Heart left ventricle (tissue), 16 donors: ENCODE results near the gene SLCO3A1. TPM values are rescaled to one million over a fixed set of nuclear protein-coding genes. Genes with fewer than 3 reads are reported as not detected.

Experiments
- ATAC-seq, 4 donors: fragments of 200-7000 bp; cut with Tn5 transposase; one replicate each; pipeline ENCODE4 v1.9.1; 2020 to 2022; ENCODE audit warnings: moderate library complexity in 4 of 4, mild to moderate bottlenecking in 3 of 4, moderate number of reproducible peaks in 1 of 4
- DNase-seq, 5 donors: peaks; one replicate each; pipeline ENCODE4 v3.0.0-alpha.2; 2020
- H3K27ac ChIP-seq, 12 donors: fragments of 200-600 bp; sonication (generic) in 4 of 12; one replicate each; pipeline versions ENCODE4 v1.5.0 to v1.8.0; 2016 to 2022; ENCODE audit warnings: mild to moderate bottlenecking in 2 of 12
- H3K27me3 ChIP-seq, 9 donors: fragments of 200-600 bp; sonication (generic) in 2 of 9; one replicate each; pipeline versions ENCODE4 v1.5.1 to v1.8.0; 2016 to 2022; ENCODE audit warnings: mild to moderate bottlenecking in 3 of 9
- H3K36me3 ChIP-seq, 9 donors: fragments of 200-600 bp; sonication (generic) in 2 of 9; one replicate each; pipeline versions ENCODE4 v1.5.0 to v1.8.0; 2018 to 2022; ENCODE audit warnings: mild to moderate bottlenecking in 2 of 9
- H3K4me1 ChIP-seq, 12 donors: fragments of 200-600 bp; sonication (generic) in 4 of 12; one replicate each; pipeline versions ENCODE4 v1.5.0 to v1.8.0; 2016 to 2022; ENCODE audit warnings: mild to moderate bottlenecking in 3 of 12
- H3K4me3 ChIP-seq, 12 donors: fragments of 200-600 bp; sonication (generic) in 4 of 12; one replicate each; pipeline versions ENCODE4 v1.5.0 to v1.8.0; 2017 to 2022; ENCODE audit warnings: mild to moderate bottlenecking in 9 of 12, moderate library complexity in 4 of 12
- H3K9me3 ChIP-seq, 12 donors: fragments of 200-600 bp; sonication (generic) in 4 of 12; one replicate each; pipeline versions ENCODE4 v1.5.0 to v1.8.0; 2016 to 2022; ENCODE audit warnings: mild to moderate bottlenecking in 1 of 12
- CTCF ChIP-seq, 12 donors: fragments of 200-600 bp; sonication (generic) in 4 of 12; IDR thresholded peaks; one replicate each; pipeline versions ENCODE4 v1.5.0 to v1.8.0; 2018 to 2022; ENCODE audit warnings: antibody characterized with exemption in 12 of 12, mild to moderate bottlenecking in 5 of 12
- POLR2A ChIP-seq, 2 donors: fragments of 450-650 bp; IDR thresholded peaks; one replicate each; pipeline ENCODE4 v1.6.1; 2017; ENCODE audit warnings: antibody characterized with exemption in 2 of 2, mild to moderate bottlenecking in 2 of 2, moderate library complexity in 2 of 2
- WGBS, 4 donors: extraction: QIAGEN DNeasy Blood & Tissue Kit in 2 of 4; methylation state at CpG; one replicate each; pipeline versions ENCODE4 v1.1.5 to v1.1.7; 2013 to 2018; 5-methylcytosine and 5-hydroxymethylcytosine counted together
- intact Hi-C, 10 donors: fragments of 100-400 bp; cut with DNase I; formaldehyde crosslinking; loops; one replicate each; pipeline versions ENCODE4 v1.11.1 to v1.14.2; 2022
- polyA plus RNA-seq, 2 donors: library from polyadenylated mRNA; stranded (reverse); fragments of 200-250 nt; gene quantifications; one replicate each; pipeline ENCODE4 v1.2.3, GENCODE V29; 2013
- total RNA-seq, 9 donors: library from RNA; depleted of rRNA in 2 of 9; stranded (reverse); fragments of >200 nt in 2 of 9; fragmentation: NEBNext Ultra II Directional in 3 of 9; extraction: Animal tissue kit (Norgen Biotek cat#: 25700) in 3 of 9; gene quantifications; one replicate each; pipeline versions ENCODE4 v1.1.0 to v1.2.4, GENCODE V29; 2016 to 2023
- donor health status: ischemic (EF 13 %, LVEDD 7.1; RV severe dilation, severe dysfunction).
- donor health status: healthy with polysubstance abuse.
- donor health status: DM: no; HTN: yes; CAD: no.
- donor health status: DM: no; HTN: no; CAD: no.
- donor health status: ischemic (EF 25% LVEDD 6.9; RV normal size, moderate dysfunction).
- donor health status: ischemic (EF 25% LVEDD 5.7; RV mildly dilated, moderate dysfunction).
- donor health status: healthy.
- donor health status: DM: yes; HTN: yes; CAD: no.
- donor health status: ischemic (EF 35%, LVEDD 5.7; RV mildly dilated, moderate dysfunction).
- donor health status: nonischemic (EF 11% LVEDD 7.7; RV severe dilation, severe dysfunction).
- donor health status: DM: yes; HTN: yes; CAD: no.
- donor health status: PGD.
- donor health status: ischemic (EF 29% LVEDD 5.4; RV normal size, mild dysfunction).
- donor health status: nonischemic (EF 23%, LVEDD 6.1; RV moderate dilation, normal function).

SLCO3A1 gene
- total and polyA plus RNA-seq, 11 donors = 26.3 to 64.2 (median 50.2) TPM

- Histone ChIP-seq H3K9me3 (no peaks in the 10 kb centered on the region), H3K27ac (peak overlapping the region in 1 of 12 donors; percentile 8)
Measured at GRCh38 chr15:92048739-92049138, 195.2 kb downstream of the SLCO3A1 start.

GRCh38 chr15:92049290-92049989 is 195.9 kb downstream of the SLCO3A1 start:
- intact Hi-C loops = no loop called here
- WGBS, 4 donors = 58 to 63% (median 61%) methylated on average over 10 of the region's 10 CpGs
- no peak overlapping the region for H3K4me3 ChIP-seq
- H3K4me1 ChIP-seq = peaks cover 0 to 43% (median 23%) of the 10 kb centered on the region in 12 donors
- DNase-seq (no peak), ATAC-seq (peak in 2 of 4 donors; percentile 41 to 68)
- H3K27ac ChIP-seq = peak overlapping the region in 5 of 12 donors; percentile 8 to 52 (median 31)
- no peaks in the 10 kb centered on the region for H3K9me3 ChIP-seq
- no peaks in the 10 kb centered on the region for H3K36me3 ChIP-seq
- TF ChIP-seq POLR2A (IDR thresholded peaks at IDR 0.05) (no peak), CTCF (IDR thresholded peaks at IDR 0.05) (no peak)
- no peaks in the 10 kb centered on the region for H3K27me3 ChIP-seq

More at GRCh38 chr15:92048739-92049138, 195.2 kb downstream of the SLCO3A1 start:
- no peak for ATAC-seq
- intact Hi-C loops = no loop called here
- Histone ChIP-seq H3K4me3 (no peak overlapping the region), H3K36me3 (no peaks in the 10 kb centered on the region), H3K27me3 (no peaks in the 10 kb centered on the region), H3K4me1 (peaks cover 0 to 49% (median 30%) of the 10 kb centered on the region in 12 donors)
- 91 to 93% (median 91%) methylated on average over 7 of the region's 7 CpGs for WGBS, 4 donors
- no peak for DNase-seq
- TF ChIP-seq POLR2A (IDR thresholded peaks at IDR 0.05) = no peak
- no peak for TF ChIP-seq CTCF (IDR thresholded peaks at IDR 0.05)

- TF ChIP-seq POLR2A (IDR thresholded peaks at IDR 0.05) (no peak), CTCF (IDR thresholded peaks at IDR 0.05) (no peak)
- H3K4me3 ChIP-seq = no peak overlapping the region
- peaks cover 0 to 42% (median 22%) of the 10 kb centered on the region in 12 donors for H3K4me1 ChIP-seq
- H3K9me3 ChIP-seq = no peaks in the 10 kb centered on the region
- no peaks in the 10 kb centered on the region for H3K36me3 ChIP-seq
- ATAC-seq (peak in 3 of 4 donors; percentile 19 to 35 (median 27)), DNase-seq (no peak)
- 58 to 72% (median 61%) methylated on average over 6 to 9 of the region's 9 CpGs for WGBS, 4 donors
- H3K27me3 ChIP-seq = no peaks in the 10 kb centered on the region
- H3K27ac ChIP-seq = peak overlapping the region in 1 of 12 donors; percentile 8
- intact Hi-C loops = loop anchor here in 1 of 10 donors (10.0 kb wide), 1 partner anchor 66 kb away; no protein-coding TSS in a partner anchor
Measured at GRCh38 chr15:92050220-92050898, 196.9 kb downstream of the SLCO3A1 start.

- Histone ChIP-seq H3K4me1 (peaks cover 0 to 48% (median 27%) of the 10 kb centered on the region in 12 donors), H3K27me3 (no peaks in the 10 kb centered on the region), H3K36me3 (no peaks in the 10 kb centered on the region), H3K9me3 (no peaks in the 10 kb centered on the region), H3K4me3 (no peak overlapping the region), H3K27ac (peak overlapping the region in 1 of 12 donors; percentile 8)
- no peak for TF ChIP-seq CTCF (IDR thresholded peaks at IDR 0.05)
- no peak for TF ChIP-seq POLR2A (IDR thresholded peaks at IDR 0.05)
- ATAC-seq (peak in 1 of 4 donors; percentile 31), DNase-seq (no peak)
- intact Hi-C loops = loop anchor here in 1 of 10 donors (10.0 kb wide), 1 partner anchor 67 kb away; no protein-coding TSS in a partner anchor
- WGBS, 4 donors = 75 to 86% (median 78%) methylated on average over 8 of the region's 8 CpGs
Measured at GRCh38 chr15:92051716-92052115, 198.2 kb downstream of the SLCO3A1 start.
